Astrocyte of the cerebellum (primary cell): ENCODE measurements around the gene MMRN2.

Experiments
- DNase-seq: peaks from one replicate; pipeline ENCODE4 v3.0.0-alpha.2; 2011; ENCODE audit warnings: low read depth
- H3K4me3 ChIP-seq: 2 replicates; pipeline ENCODE4 v1.5.1; 2011; ENCODE audit warnings: mild to moderate bottlenecking, low read depth, low read length, moderate library complexity
- in situ Hi-C: cut with HindIII; loops from 2 replicates; pipeline ENCODE4 v1.10.0; 2017; ENCODE audit warnings: low sequenced_read_pairs
- TF ChIP-seq, protein P1 (sequence below): IDR thresholded peaks from 2 replicates; pipeline ENCODE4 v1.5.1; 2012; ENCODE audit warnings: low read length, low read depth, moderate library complexity, mild to moderate bottlenecking; ENCODE audit errors: missing control alignments

Gene MMRN2

DNA sequence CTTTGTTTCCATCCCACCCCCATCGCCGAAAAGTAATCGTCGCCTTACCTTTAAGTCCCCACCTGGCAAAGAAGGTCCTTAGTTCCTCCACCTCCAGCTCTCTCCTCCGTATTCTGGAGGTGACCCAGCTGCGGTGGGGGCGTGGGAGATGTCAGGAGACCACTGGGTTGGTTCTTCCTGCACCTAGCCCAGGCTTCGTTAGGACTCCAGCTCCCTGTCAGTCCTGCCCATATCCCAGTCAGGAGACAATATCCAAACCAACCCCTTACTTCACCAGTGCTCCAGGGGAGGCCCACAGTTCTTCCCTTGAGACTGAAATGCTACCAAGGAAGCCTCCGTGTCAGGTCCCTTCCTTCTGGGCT, 11.6 kb upstream of the MMRN2 start:
- in situ Hi-C loops: no loop called here
- peak overlapping the region; percentile 26 for H3K4me3 ChIP-seq
- TF ChIP-seq, protein P1, sequence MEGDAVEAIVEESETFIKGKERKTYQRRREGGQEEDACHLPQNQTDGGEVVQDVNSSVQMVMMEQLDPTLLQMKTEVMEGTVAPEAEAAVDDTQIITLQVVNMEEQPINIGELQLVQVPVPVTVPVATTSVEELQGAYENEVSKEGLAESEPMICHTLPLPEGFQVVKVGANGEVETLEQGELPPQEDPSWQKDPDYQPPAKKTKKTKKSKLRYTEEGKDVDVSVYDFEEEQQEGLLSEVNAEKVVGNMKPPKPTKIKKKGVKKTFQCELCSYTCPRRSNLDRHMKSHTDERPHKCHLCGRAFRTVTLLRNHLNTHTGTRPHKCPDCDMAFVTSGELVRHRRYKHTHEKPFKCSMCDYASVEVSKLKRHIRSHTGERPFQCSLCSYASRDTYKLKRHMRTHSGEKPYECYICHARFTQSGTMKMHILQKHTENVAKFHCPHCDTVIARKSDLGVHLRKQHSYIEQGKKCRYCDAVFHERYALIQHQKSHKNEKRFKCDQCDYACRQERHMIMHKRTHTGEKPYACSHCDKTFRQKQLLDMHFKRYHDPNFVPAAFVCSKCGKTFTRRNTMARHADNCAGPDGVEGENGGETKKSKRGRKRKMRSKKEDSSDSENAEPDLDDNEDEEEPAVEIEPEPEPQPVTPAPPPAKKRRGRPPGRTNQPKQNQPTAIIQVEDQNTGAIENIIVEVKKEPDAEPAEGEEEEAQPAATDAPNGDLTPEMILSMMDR: no peak
- DNase-seq: no peak

- in situ Hi-C loops: no loop called here
- no peak for DNase-seq
- H3K4me3 ChIP-seq: peak within 1 kb of the TSS; percentile 26
- TF ChIP-seq, protein P1: no peak
These were observed 11.0 kb upstream of the MMRN2 start, which contains the start of gene ADIRF for GRCh38 chr10:86968271-86968993. Gene ADIRF, plus strand, starts transcription at chr10:86968482. Its CDS starts 63 bp downstream, at chr10:86968545.

DNA sequence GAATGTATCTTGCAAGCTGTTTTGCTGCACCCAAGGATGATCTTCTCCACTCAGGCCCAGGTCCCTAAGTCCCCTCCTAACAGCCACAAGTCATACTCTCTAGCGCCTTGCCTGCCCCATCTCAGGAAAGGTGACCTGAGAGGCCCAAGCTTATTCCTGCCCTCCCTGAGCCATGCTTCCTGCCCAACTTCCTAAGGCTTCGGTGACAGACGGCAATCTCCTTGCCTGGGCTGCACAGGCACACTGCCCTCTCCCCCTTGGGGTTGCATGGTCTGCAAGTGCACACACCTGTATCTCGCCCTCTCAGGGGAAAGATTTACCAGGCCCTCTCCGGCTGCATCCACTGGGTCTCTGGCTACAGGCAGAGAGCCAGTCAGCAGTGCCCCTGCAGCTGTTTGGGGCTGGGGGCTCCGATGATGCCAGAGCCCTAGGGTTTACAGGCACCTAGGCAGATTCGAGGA, 10.1 kb upstream of the MMRN2 start:
- TF ChIP-seq, protein P1: no peak
- DNase-seq: no peak
- in situ Hi-C loops: no loop called here
- H3K4me3 ChIP-seq: no peak overlapping the region

- TF ChIP-seq, protein P1: no peak
- H3K4me3 ChIP-seq: no peak overlapping the region
- in situ Hi-C loops: no loop called here
- no peak for DNase-seq
These were observed 8.7 kb upstream of the MMRN2 start for GRCh38 chr10:86965986-86966654.

DNA sequence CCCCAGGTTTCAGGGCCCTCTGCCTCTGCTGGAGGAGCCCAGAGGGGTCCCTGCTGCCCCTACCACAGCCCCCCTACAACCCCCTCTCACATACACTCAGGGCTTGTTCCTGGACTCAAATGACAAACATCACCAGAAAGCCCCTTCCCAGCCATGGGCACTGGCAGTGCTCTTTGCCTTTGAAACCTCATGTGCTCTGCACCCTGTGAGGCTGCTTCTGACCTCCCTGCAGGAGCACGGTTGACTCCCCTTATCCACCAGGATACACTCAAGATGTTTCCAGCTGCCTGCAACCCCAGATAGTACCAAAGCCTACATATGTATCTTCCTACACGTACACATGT, 7.4 kb upstream of the MMRN2 start:
- no peak overlapping the region for H3K4me3 ChIP-seq
- in situ Hi-C loops: no loop called here
- no peak for DNase-seq
- TF ChIP-seq, protein P1: no peak

- in situ Hi-C loops: no loop called here
- no peak overlapping the region for H3K4me3 ChIP-seq
- DNase-seq: no peak
- TF ChIP-seq, protein P1: no peak
These were observed 6.8 kb upstream of the MMRN2 start for GRCh38 chr10:86964061-86964846.
